Gastrocnemius medialis (tissue), 4 donors: ENCODE data around the gene APOBEC3B. TPM values are rescaled to one million over a fixed set of nuclear protein-coding genes. Genes with fewer than 3 reads are reported as not detected.
A peak's percentile ranks its signal among the peaks of the same experiment; 100 is the strongest.
"Not testable (repeated sequence)": the region's sequence is repeated elsewhere in the genome, so short reads cannot be mapped to it uniquely, and the experiment has no call there.

ENCODE experiments used
- ATAC-seq, 2 donors: fragments of 150-250 bp; one replicate each; pipeline ENCODE4 v1.9.1; 2016
- DNase-seq, 2 donors: peaks; one replicate each; pipeline ENCODE4 v3.0.0-alpha.2; 2019
- H3K27ac ChIP-seq, 4 donors: fragments of 200-600 bp; sonication (generic); 1 replicate in 1 of 4; 2 replicates in 3 of 4; pipeline ENCODE4 v1.5.1; 2016 to 2018; ENCODE audit warnings: mild to moderate bottlenecking in 2 of 4, moderate library complexity in 1 of 4
- H3K27me3 ChIP-seq, 3 donors: fragments of 200-600 bp; sonication (generic) in 2 of 3; 1 replicate in 1 of 3; 2 replicates in 2 of 3; pipeline versions ENCODE4 v1.5.1 to v1.6.0; 2016 to 2019; ENCODE audit warnings: mild to moderate bottlenecking in 1 of 3, moderate library complexity in 1 of 3
- H3K36me3 ChIP-seq, 2 donors: fragments of 200-600 bp; sonication (generic) in 1 of 2; one replicate each; pipeline ENCODE4 v1.5.1; 2017 to 2018
- H3K4me1 ChIP-seq, 2 donors: fragments of 200-600 bp; sonication (generic) in 1 of 2; one replicate each; pipeline ENCODE4 v1.5.1; 2016 to 2017; ENCODE audit warnings: mild to moderate bottlenecking in 2 of 2
- H3K4me3 ChIP-seq, 4 donors: fragments of 200-600 bp; sonication (generic) in 3 of 4; 1 replicate in 1 of 4; 2 replicates in 3 of 4; pipeline ENCODE4 v1.5.1; 2016 to 2019; ENCODE audit warnings: mild to moderate bottlenecking in 2 of 4
- H3K9me3 ChIP-seq, 3 donors: fragments of 200-600 bp; sonication (generic) in 2 of 3; 1 replicate in 1 of 3; 2 replicates in 2 of 3; pipeline ENCODE4 v1.5.1; 2016 to 2019
- POLR2A ChIP-seq, 2 donors: fragments of 450-650 bp; IDR thresholded peaks; one replicate each; pipeline ENCODE4 v1.6.1; 2017; ENCODE audit warnings: antibody characterized with exemption in 2 of 2, mild to moderate bottlenecking in 2 of 2, moderate library complexity in 2 of 2
- in situ Hi-C, 4 donors: fragments of 200-750 bp; cut with MboI; loops; one replicate each; pipeline versions ENCODE4 v1.15.0 to v1.8.0; 2017; ENCODE audit warnings: low sequenced_read_pairs in 4 of 4
- intact Hi-C: fragments of 100-400 bp; cut with DNase I; formaldehyde crosslinking; loops from one replicate; pipeline ENCODE4 v1.15.1; 2023; ENCODE audit warnings: low total_unique reads
- total RNA-seq, 4 donors: library from RNA; depleted of rRNA; stranded (reverse); fragments of >200 nt; gene quantifications; one replicate each; pipeline versions ENCODE4 v1.1.0 to v1.2.3, GENCODE V29; 2016
- TF ChIP-seq, protein P1 (sequence below), 5 experiments: fragments of 450-650 bp in 3 of 5; fragments of 200-600 bp in 2 of 5; sonication (generic) in 2 of 5; IDR thresholded peaks in 4 of 5; conservative IDR thresholded peaks in 1 of 5; 1 replicate in 4 of 5; 2 replicates in 1 of 5; pipeline ENCODE4 v1.5.1; 2016 to 2019; ENCODE audit warnings: antibody characterized with exemption in 5 of 5, mild to moderate bottlenecking in 3 of 5, moderate library complexity in 3 of 5

Gene APOBEC3B
- total RNA-seq, 4 donors from 2014 or later, result 0.62 TPM; not detected in 3

DNA sequence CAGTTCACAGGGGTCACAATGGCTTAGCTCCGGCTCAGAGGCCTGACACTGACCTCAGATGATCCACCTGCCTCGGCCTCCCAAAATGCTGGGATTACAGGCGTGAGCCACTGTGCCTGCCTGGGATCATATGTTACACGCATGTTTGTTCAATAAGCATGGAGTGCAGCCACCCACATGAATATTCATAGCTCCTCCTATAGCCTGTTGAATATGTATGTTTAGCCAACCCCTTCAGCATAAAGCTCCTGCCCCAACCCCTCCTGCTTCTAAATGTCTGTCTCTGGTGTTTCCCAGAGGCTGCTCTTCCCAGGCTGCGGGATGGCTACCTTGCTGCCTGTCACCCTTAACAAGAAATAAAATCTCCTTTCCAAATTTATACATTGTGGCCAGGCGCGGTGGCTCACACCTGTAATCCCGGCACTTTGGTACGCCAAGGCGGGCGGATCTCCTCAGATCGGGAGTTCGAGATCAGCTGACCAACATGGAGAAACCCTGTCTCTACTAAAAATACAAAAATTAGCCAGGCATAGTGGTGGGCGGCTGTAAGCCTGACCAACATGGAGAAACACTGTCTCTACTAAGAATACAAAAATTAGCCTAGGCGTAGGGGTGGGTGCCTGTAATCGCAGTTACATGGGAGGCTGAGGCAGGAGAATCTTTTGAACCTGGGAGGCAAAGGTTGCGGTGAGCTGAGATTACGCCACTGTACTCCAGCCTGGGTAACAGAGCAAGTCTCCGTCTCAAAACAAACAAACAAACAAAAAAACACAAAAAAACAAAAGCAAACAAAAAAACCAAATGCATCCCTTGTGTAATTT lies 57.4 kb downstream of the APOBEC3B start:
- Histone ChIP-seq H3K27me3 (no peaks in the 10 kb centered on the region), H3K36me3 (no peaks in the 10 kb centered on the region), H3K4me1 (no peaks in the 10 kb centered on the region), H3K4me3 (peak overlapping the region in 2 of 4 donors; percentile 38 to 61), H3K9me3 (no peaks in the 10 kb centered on the region), H3K27ac (peak overlapping the region in 2 of 4 donors; percentile 61 to 71)
- in situ Hi-C loops (no loop called here), intact Hi-C loops (no loop called here)
- no peak for TF ChIP-seq POLR2A (IDR thresholded peaks at IDR 0.05)
- TF ChIP-seq, protein P1, sequence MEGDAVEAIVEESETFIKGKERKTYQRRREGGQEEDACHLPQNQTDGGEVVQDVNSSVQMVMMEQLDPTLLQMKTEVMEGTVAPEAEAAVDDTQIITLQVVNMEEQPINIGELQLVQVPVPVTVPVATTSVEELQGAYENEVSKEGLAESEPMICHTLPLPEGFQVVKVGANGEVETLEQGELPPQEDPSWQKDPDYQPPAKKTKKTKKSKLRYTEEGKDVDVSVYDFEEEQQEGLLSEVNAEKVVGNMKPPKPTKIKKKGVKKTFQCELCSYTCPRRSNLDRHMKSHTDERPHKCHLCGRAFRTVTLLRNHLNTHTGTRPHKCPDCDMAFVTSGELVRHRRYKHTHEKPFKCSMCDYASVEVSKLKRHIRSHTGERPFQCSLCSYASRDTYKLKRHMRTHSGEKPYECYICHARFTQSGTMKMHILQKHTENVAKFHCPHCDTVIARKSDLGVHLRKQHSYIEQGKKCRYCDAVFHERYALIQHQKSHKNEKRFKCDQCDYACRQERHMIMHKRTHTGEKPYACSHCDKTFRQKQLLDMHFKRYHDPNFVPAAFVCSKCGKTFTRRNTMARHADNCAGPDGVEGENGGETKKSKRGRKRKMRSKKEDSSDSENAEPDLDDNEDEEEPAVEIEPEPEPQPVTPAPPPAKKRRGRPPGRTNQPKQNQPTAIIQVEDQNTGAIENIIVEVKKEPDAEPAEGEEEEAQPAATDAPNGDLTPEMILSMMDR (IDR thresholded peaks at IDR 0.05 in 4 of 5, conservative IDR thresholded peaks at IDR 0.05 in 1 of 5), result no peak
- DNase-seq (no peak), ATAC-seq (no peak)

- H3K36me3 ChIP-seq, H3K4me1 ChIP-seq, intact Hi-C loops, DNase-seq, H3K9me3 ChIP-seq, in situ Hi-C loops, H3K27me3 ChIP-seq: not testable (repeated sequence)
- Histone ChIP-seq H3K27ac (peak overlapping the region in 3 of 4 donors; percentile 61 to 75 (median 71)), H3K4me3 (peak overlapping the region; percentile 38 to 61 (median 48))
- peak in 1 of 2 donors; percentile 34 for ATAC-seq
These were observed 58.0 kb downstream of the APOBEC3B start for GRCh38 chr22:39040155-39040537.

- peak; percentile 83 to 91 for ATAC-seq
- DNase-seq, result peak in 1 of 2 donors; percentile 40
- in situ Hi-C loops, H3K4me1 ChIP-seq, H3K27me3 ChIP-seq, intact Hi-C loops, H3K9me3 ChIP-seq, H3K36me3 ChIP-seq: not testable (repeated sequence)
- TF ChIP-seq POLR2A (IDR thresholded peaks at IDR 0.05), result peak; percentile 23 to 42
- Histone ChIP-seq H3K27ac (peak within 1 kb of the TSS; percentile 61 to 75 (median 71)), H3K4me3 (peak within 1 kb of the TSS; percentile 38 to 61 (median 48))
These were observed 58.6 kb downstream of the APOBEC3B start, which contains the start of gene APOBEC3F for GRCh38 chr22:39040538-39041296. Gene APOBEC3F (plus strand): TSS chr22:39040864. CDS start chr22:39040961, 97 bp downstream.

DNA sequence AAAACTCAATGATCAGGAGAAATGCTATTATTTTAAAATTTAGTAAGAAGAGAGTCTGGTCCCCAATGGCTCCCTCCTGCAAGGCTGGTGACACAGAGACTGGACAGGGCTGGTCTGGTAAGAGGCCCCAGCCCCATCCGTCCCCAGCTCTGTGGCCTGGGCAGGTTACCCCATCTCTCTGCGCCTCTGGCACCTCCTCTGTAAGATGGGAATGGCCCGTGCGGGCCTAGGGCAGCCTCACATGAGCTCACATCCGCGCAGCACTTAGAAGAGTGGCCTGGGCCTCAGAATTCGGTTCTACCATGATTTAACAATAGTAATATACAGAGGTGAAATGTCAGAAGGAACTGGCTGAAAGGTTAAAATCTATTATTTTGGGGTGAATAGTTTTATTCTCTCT lies 59.8 kb downstream of the APOBEC3B start:
- no peaks in the 10 kb centered on the region for H3K4me1 ChIP-seq
- H3K4me3 ChIP-seq, result no peak overlapping the region
- intact Hi-C loops, result no loop called here
- ATAC-seq (no peak), DNase-seq (no peak)
- no peak for TF ChIP-seq POLR2A (IDR thresholded peaks at IDR 0.05)
- TF ChIP-seq, protein P1 (IDR thresholded peaks at IDR 0.05 in 4 of 5, conservative IDR thresholded peaks at IDR 0.05 in 1 of 5), result no peak
- in situ Hi-C loops, result no loop called here
- H3K27ac ChIP-seq, result no peak overlapping the region
- no peaks in the 10 kb centered on the region for H3K36me3 ChIP-seq
- no peaks in the 10 kb centered on the region for H3K27me3 ChIP-seq
- no peaks in the 10 kb centered on the region for H3K9me3 ChIP-seq

Other genes starting within 250 kb of the APOBEC3B start
- gene SUN2, start 226.3 kb upstream of the APOBEC3B start, total RNA-seq, result 100 to 1,000 TPM; 177 to 423 (median 312) TPM
- 1 to 10 TPM; 5.7 to 7.2 (median 6.7) TPM for gene DNAL4, start 188.2 kb upstream of the APOBEC3B start, total RNA-seq
- 1 to 10 TPM in 1 of 4 donors, under 1 TPM in 3; 0.25 to 5.0 (median 0.73) TPM for gene NPTXR, start 138.3 kb upstream of the APOBEC3B start, total RNA-seq
- gene CBX6, start 110.1 kb upstream of the APOBEC3B start, total RNA-seq, result 10 to 100 TPM in 3 of 4 donors, 1 to 10 TPM in 1; 8.4 to 21.5 (median 17.7) TPM
- gene APOBEC3A, start 24.7 kb upstream of the APOBEC3B start, total RNA-seq, result under 1 TPM in 2 of 4 donors, not detected in 2; 0.75 to 0.76 TPM
- 1 to 10 TPM in 2 of 4 donors, under 1 TPM in 2; 0.58 to 1.5 (median 1.0) TPM for gene APOBEC3C, start 31.9 kb downstream of the APOBEC3B start, total RNA-seq
- under 1 TPM in 2 of 4 donors, not detected in 2; 0.19 to 0.72 TPM for gene APOBEC3D, start 38.8 kb downstream of the APOBEC3B start, total RNA-seq
- gene APOBEC3F, start 58.5 kb downstream of the APOBEC3B start, total RNA-seq, result under 1 TPM in 1 of 4 donors, not detected in 3; 0.98 TPM
- 1 to 10 TPM in 3 of 4 donors, under 1 TPM in 1; 0.86 to 3.7 (median 2.5) TPM for gene APOBEC3G, start 94.9 kb downstream of the APOBEC3B start, total RNA-seq
- gene APOBEC3H, start 114.9 kb downstream of the APOBEC3B start, total RNA-seq, result not detected
- 10 to 100 TPM; 52.4 to 78.1 (median 62.3) TPM for gene CBX7, start 170.3 kb downstream of the APOBEC3B start, total RNA-seq